Activated CD8-positive, alpha-beta T cell treated with anti-CD3 and anti-CD28 coated beads for 36 hours (primary cell): ENCODE data around the gene INAVA. TPM values are rescaled to one million over a fixed set of nuclear protein-coding genes. Genes with fewer than 3 reads are reported as not detected.

Source experiments
- ATAC-seq: fragments of 200-7000 bp; cut with Tn5 transposase; one replicate; pipeline ENCODE4 v1.10.0; 2021; ENCODE audit warnings: mild to moderate bottlenecking, moderate library complexity
- CTCF ChIA-PET: fragments of 350-600 bp; sonication (Branson Sonifier 250); formaldehyde crosslinking; loops from one replicate; lab custom pipeline; 2021; ENCODE audit warnings: antibody characterized with exemption; lab: Charles Lee
- POLR2A ChIA-PET: fragments of 350-600 bp; sonication (Branson Sonifier 250); formaldehyde crosslinking; loops from one replicate; lab custom pipeline; 2021; ENCODE audit warnings: antibody characterized with exemption; lab: Charles Lee
- DNase-seq: peaks from one replicate; pipeline ENCODE4 v3.0.0-alpha.2; 2020
- H3K27ac Mint-ChIP-seq: one replicate; pipeline ENCODE4 v1.8.0; 2021; ENCODE audit warnings: mild to moderate bottlenecking, mixed read lengths
- H3K27me3 Mint-ChIP-seq: one replicate; pipeline ENCODE4 v1.8.0; 2021; ENCODE audit warnings: mixed read lengths
- H3K36me3 Mint-ChIP-seq: one replicate; pipeline ENCODE4 v1.8.0; 2021; ENCODE audit warnings: low read depth, mixed read lengths
- H3K4me1 Mint-ChIP-seq: one replicate; pipeline ENCODE4 v1.8.0; 2021; ENCODE audit warnings: low read depth, mixed read lengths
- H3K4me3 Mint-ChIP-seq: one replicate; pipeline ENCODE4 v1.8.0; 2021; ENCODE audit warnings: mild to moderate bottlenecking, moderate library complexity, mixed read lengths
- H3K9me3 Mint-ChIP-seq: one replicate; pipeline ENCODE4 v1.8.0; 2021; ENCODE audit warnings: mixed read lengths
- intact Hi-C: fragments of 100-400 bp; cut with micrococcal nuclease; formaldehyde crosslinking; loops from one replicate; pipeline ENCODE4 v1.10.0; 2022
- total RNA-seq, 2 experiments: library from RNA; stranded (reverse); gene quantifications; one replicate each; pipeline ENCODE4 v1.2.3, GENCODE V29; 2021
- TF ChIP-seq, protein P1 (sequence below): fragments of 200-600 bp; IDR thresholded peaks from one replicate; pipeline ENCODE4 v1.8.0; 2022; ENCODE audit warnings: antibody characterized with exemption, mild to moderate bottlenecking

INAVA gene
- total RNA-seq, 2 experiments from 2014 or later: not detected

DNA sequence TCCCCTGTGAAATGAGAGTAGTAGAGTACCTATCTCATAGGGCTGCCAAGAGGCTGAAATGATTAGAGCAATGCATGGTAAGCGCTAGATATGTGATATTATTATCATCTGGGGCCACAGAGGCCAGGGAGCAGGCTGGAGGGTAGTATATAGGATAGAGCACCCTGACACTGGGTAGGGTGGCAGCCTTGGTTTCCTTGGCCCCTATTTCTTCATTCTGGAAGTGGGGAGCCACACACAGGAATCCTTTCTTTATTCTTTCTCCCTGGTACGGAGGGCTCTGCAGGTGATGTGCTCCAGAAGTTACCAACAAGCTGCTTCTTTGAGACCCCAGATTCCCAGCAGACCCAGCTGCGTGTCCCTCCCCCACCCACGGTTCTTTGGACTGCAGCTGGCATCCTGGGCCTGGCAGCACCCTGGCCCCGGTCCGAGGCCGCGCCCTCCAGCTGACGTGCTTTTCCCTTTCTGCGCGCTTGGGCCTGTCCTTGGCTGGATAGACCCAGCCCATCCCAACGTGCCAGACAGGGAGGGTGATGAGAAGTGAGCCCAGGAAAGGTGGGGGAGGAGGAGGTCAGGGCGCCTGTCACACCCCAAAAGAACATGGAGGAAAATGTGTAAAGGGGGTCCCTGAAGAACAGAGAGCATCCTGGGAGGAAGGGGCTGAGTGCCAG is 18.2 kb downstream of the INAVA start:
- intact Hi-C loops: no loop called here
- no peaks in the 10 kb centered on the region for H3K9me3 Mint-ChIP-seq
- ChIA-PET CTCF (interaction anchor here (1.3 kb wide), 1 partner anchor 59 kb away, joined by 4 read pairs; no protein-coding TSS in a partner anchor), POLR2A (no interaction called here)
- H3K27me3 Mint-ChIP-seq: peaks cover 5% of the 10 kb centered on the region
- DNase-seq (no peak), ATAC-seq (no peak)
- H3K4me1 Mint-ChIP-seq: peaks cover under 1% of the 10 kb centered on the region
- TF ChIP-seq, protein P1, sequence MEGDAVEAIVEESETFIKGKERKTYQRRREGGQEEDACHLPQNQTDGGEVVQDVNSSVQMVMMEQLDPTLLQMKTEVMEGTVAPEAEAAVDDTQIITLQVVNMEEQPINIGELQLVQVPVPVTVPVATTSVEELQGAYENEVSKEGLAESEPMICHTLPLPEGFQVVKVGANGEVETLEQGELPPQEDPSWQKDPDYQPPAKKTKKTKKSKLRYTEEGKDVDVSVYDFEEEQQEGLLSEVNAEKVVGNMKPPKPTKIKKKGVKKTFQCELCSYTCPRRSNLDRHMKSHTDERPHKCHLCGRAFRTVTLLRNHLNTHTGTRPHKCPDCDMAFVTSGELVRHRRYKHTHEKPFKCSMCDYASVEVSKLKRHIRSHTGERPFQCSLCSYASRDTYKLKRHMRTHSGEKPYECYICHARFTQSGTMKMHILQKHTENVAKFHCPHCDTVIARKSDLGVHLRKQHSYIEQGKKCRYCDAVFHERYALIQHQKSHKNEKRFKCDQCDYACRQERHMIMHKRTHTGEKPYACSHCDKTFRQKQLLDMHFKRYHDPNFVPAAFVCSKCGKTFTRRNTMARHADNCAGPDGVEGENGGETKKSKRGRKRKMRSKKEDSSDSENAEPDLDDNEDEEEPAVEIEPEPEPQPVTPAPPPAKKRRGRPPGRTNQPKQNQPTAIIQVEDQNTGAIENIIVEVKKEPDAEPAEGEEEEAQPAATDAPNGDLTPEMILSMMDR: no peak
- H3K4me3 Mint-ChIP-seq: no peak overlapping the region
- H3K27ac Mint-ChIP-seq: no peak overlapping the region
- H3K36me3 Mint-ChIP-seq: no peaks in the 10 kb centered on the region

DNA sequence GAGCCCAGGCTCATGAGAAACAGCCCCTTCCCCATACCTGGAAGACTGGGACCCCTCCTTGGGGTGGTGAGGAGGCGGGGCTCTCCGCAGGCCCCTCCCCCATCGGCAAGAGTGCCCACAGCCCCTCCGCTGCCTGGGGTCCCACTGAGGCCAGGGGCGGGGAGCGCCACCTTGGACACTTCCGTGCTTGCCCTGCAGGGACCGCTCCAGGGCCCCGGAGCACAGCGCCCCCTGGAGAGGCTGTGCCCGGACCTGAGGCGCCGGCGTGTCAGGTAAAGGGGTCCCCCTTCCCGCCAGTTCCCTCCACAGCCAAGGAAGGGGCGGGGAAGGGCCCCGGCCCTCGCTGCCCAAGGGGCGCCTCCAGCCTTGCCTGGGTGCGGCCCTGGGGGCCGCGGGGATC is 21.5 kb downstream of the INAVA start:
- no peak for DNase-seq
- Mint-ChIP-seq H3K27me3 (no peaks in the 10 kb centered on the region), H3K4me1 (no peaks in the 10 kb centered on the region), H3K4me3 (no peak overlapping the region), H3K36me3 (no peaks in the 10 kb centered on the region), H3K9me3 (no peaks in the 10 kb centered on the region), H3K27ac (no peak overlapping the region)
- intact Hi-C loops: no loop called here
- no peak for ATAC-seq
- CTCF ChIA-PET: no interaction called here
- POLR2A ChIA-PET: no interaction called here
- TF ChIP-seq, protein P1: no peak

DNA sequence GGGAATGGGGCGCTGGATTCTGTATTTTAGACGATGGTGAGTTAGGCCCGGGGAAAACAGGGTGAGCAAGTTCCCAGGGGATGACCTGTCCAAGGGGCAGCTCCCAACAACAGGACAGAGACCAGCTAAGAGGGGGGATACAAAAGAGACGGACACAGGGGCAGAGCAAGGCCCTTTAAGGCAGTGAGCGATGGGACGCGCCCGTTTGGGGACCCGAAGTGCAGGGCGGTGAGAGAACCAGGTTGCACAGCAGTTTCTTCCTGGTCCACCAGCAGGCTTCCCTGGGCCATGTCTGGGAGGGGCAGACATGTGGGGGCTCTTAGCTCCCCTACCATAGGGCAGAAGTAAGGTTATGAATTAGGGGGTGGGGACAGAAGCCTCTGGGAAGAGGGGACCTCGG is 22.0 kb downstream of the INAVA start:
- DNase-seq: no peak
- ATAC-seq: no peak
- Mint-ChIP-seq H3K36me3 (no peaks in the 10 kb centered on the region), H3K27me3 (no peaks in the 10 kb centered on the region), H3K9me3 (no peaks in the 10 kb centered on the region), H3K27ac (no peak overlapping the region), H3K4me3 (no peak overlapping the region), H3K4me1 (no peaks in the 10 kb centered on the region)
- TF ChIP-seq, protein P1: no peak
- CTCF ChIA-PET: no interaction called here
- POLR2A ChIA-PET: no interaction called here
- intact Hi-C loops: no loop called here

DNA sequence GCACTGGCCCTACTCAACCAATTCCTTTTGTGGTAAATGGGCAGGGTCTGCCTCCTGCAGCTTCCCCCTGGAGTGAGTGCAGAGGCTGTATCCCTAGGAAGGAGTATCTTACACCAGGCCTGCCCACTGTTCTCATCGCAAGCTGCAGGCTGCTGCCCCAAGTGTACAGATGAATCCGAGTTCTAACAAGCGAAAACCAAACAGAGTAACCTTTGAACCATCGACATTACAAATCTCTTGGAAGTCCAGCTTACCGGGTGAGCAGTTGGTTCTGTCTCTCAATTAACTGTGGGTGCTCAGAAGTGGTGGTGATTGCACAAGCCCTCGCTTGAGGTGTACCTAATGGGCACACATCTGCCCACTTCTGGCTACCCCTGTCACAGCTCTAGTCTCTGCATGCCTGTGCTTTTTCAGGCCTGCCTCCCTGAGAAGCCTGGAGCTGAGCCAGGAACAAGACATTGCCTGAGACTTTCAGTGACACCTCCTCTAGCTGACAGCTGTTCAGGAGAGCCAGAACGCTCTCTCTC is 22.7 kb downstream of the INAVA start:
- H3K4me3 Mint-ChIP-seq: no peak overlapping the region
- H3K4me1 Mint-ChIP-seq: no peaks in the 10 kb centered on the region
- CTCF ChIA-PET: interaction anchor here (0.7 kb wide), 1 partner anchor 33 kb away, joined by 3 read pairs; no protein-coding TSS in a partner anchor
- intact Hi-C loops: no loop called here
- no peak for ATAC-seq
- POLR2A ChIA-PET: no interaction called here
- H3K9me3 Mint-ChIP-seq: no peaks in the 10 kb centered on the region
- no peak overlapping the region for H3K27ac Mint-ChIP-seq
- H3K27me3 Mint-ChIP-seq: peaks cover 2% of the 10 kb centered on the region
- TF ChIP-seq, protein P1: no peak
- no peak for DNase-seq
- H3K36me3 Mint-ChIP-seq: no peaks in the 10 kb centered on the region

DNA sequence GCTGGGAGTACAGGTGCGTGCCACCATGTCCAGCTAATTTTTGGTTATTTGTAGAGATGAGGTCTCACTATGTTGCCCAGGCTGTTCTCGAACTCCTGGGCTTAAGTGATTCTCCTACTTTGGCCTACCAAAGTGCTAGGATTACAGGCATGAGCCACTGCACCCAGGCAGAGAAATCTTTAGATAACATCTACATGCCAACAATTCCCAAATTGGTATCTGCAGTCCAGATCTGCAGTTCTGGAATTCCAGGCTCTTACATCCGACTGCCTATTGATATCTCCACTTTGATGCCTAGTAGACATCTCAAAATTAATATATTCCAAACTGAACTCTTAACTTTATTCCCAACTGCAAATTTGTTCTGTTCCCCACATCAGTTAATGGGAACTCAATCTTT is 23.3 kb downstream of the INAVA start:
- ChIA-PET CTCF (interaction anchor here (0.7 kb wide), 1 partner anchor 34 kb away, joined by 3 read pairs; no protein-coding TSS in a partner anchor), POLR2A (no interaction called here)
- Mint-ChIP-seq H3K4me3 (no peak overlapping the region), H3K27me3 (peaks cover 2% of the 10 kb centered on the region), H3K36me3 (no peaks in the 10 kb centered on the region), H3K27ac (no peak overlapping the region), H3K4me1 (no peaks in the 10 kb centered on the region), H3K9me3 (no peaks in the 10 kb centered on the region)
- intact Hi-C loops: no loop called here
- TF ChIP-seq, protein P1: no peak
- DNase-seq (no peak), ATAC-seq (no peak)
